ENCODE results near the gene MAGEB1. TPM values are rescaled to one million over a fixed set of nuclear protein-coding genes. Genes with fewer than 3 reads are reported as not detected.

MAGEB1 gene
- total RNA-seq, 6 experiments from 2014 or later: not detected

- ATAC-seq: no peak
- Histone ChIP-seq H3K4me3 (no peak overlapping the region), H3K27ac (no peak overlapping the region), H3K9me3 (no peaks in the 10 kb centered on the region), H3K27me3 (no peaks in the 10 kb centered on the region), H3K4me1 (no peaks in the 10 kb centered on the region), H3K36me3 (no peaks in the 10 kb centered on the region)
- WGBS (ENCODE audit: insufficient coverage, low coverage, low lambda C conversion rate, missing lambda C conversion rate): 50% methylated on average over 2 of the region's 4 CpGs
- intact Hi-C loops (cut with DNase I): no loop called here
- TF ChIP-seq CTCF (IDR thresholded peaks at IDR 0.05): no peak
- TF ChIP-seq POLR2A (IDR thresholded peaks at IDR 0.05): no peak
- no peak for DNase-seq
Observed at GRCh38 chrX:30219372-30219771, 27.6 kb upstream of the MAGEB1 start.

- ATAC-seq: no peak
- WGBS (ENCODE audit: insufficient coverage, low coverage, low lambda C conversion rate, missing lambda C conversion rate): 74% methylated on average over 5 of the region's 5 CpGs
- TF ChIP-seq POLR2A (IDR thresholded peaks at IDR 0.05) (no peak), CTCF (IDR thresholded peaks at IDR 0.05) (no peak)
- H3K36me3 ChIP-seq: no peaks in the 10 kb centered on the region
- no peaks in the 10 kb centered on the region for H3K4me1 ChIP-seq
- H3K9me3 ChIP-seq: no peaks in the 10 kb centered on the region
- DNase-seq: no peak
- H3K27ac ChIP-seq: no peak overlapping the region
- H3K27me3 ChIP-seq: no peaks in the 10 kb centered on the region
- no peak overlapping the region for H3K4me3 ChIP-seq
- intact Hi-C loops (cut with DNase I): no loop called here
Observed at GRCh38 chrX:30220661-30221060, 26.3 kb upstream of the MAGEB1 start.

DNA sequence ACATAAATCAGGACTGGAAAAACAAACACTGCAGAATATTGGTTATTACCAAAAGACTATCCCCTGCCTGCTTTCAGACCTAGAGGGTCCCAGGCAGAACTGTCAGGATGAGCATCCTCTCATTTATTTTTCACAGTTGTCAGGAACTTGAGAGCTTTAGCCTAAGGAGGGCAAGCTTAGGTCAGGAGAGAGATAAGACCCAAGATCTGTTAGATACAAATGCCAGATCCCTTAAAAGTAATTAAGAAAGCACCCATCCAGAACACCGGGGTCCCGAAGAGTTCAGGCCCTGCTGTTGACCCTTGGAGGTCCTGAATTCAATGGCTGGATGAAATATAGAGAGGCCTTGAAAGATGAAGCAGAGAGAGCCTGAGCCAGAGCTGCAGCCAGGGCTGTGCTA lies 22.4 kb upstream of the MAGEB1 start:
- no peaks in the 10 kb centered on the region for H3K27me3 ChIP-seq
- DNase-seq: no peak
- H3K9me3 ChIP-seq: no peaks in the 10 kb centered on the region
- H3K27ac ChIP-seq: no peak overlapping the region
- WGBS (ENCODE audit: insufficient coverage, low coverage, low lambda C conversion rate, missing lambda C conversion rate): no CpG with 5 or more reads among the region's 2 CpGs
- ATAC-seq: no peak
- no peaks in the 10 kb centered on the region for H3K36me3 ChIP-seq
- intact Hi-C loops (cut with DNase I): no loop called here
- TF ChIP-seq POLR2A (IDR thresholded peaks at IDR 0.05) (no peak), CTCF (IDR thresholded peaks at IDR 0.05) (no peak)
- no peaks in the 10 kb centered on the region for H3K4me1 ChIP-seq
- no peak overlapping the region for H3K4me3 ChIP-seq

DNA sequence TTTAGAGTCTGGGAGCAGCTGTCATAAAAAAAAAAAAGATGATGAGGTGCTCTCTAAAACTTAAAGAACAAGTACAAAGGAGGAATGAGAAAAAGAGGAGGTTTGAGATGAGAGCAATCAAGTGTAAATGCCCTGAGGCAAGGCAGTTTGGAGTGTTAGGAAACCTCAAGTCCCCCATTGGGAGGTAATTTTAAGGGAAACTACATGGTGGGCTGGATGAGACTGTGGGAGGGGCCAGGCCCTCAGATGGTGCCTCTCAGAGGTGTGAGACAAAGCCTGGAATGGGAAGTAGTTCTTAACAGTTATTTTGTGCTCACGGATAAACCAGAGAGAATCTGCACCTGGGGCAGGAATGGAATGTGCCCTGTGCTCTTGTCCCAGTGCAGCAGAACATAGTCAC lies 18.4 kb upstream of the MAGEB1 start:
- Histone ChIP-seq H3K4me3 (no peak overlapping the region), H3K9me3 (no peaks in the 10 kb centered on the region), H3K27ac (no peak overlapping the region), H3K27me3 (no peaks in the 10 kb centered on the region), H3K4me1 (no peaks in the 10 kb centered on the region), H3K36me3 (no peaks in the 10 kb centered on the region)
- ATAC-seq (no peak), DNase-seq (no peak)
- intact Hi-C loops (cut with DNase I): no loop called here
- WGBS (ENCODE audit: insufficient coverage, low coverage, low lambda C conversion rate, missing lambda C conversion rate): 20% methylated on average over 1 of the region's 1 CpG
- TF ChIP-seq CTCF (IDR thresholded peaks at IDR 0.05) (no peak), POLR2A (IDR thresholded peaks at IDR 0.05) (no peak)

DNA sequence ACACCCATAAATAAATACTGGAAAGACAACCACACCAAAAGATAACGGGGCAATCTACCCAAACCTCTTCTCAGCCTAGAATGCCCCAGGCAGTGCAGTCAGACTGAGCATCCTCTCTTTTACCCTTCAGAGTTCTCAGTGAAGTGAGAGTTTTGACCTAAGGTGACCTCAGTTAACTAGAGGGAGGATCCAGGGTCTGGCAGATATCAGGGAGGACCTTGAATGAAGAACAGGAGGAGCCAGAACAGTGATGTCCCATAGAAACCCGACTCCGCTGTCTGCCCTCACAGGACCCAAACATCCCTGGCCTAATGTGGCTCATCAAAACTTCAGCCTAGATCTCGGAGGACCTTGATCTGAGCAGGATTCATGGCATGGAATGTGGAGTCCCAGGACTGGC lies 16.6 kb upstream of the MAGEB1 start, which contains the start of gene MAGEB3:
TSS of gene MAGEB3 (plus strand) at position 263 of the 400 bp plus-strand sequence. CDS start 5,268 bp downstream, outside the sequence.
- H3K4me3 ChIP-seq: no peak within 1 kb of the TSS
- no peak within 1 kb of the TSS for H3K27ac ChIP-seq
- no peaks in the 10 kb centered on the region for H3K9me3 ChIP-seq
- ATAC-seq (no peak), DNase-seq (no peak)
- intact Hi-C loops (cut with DNase I): no loop called here
- no peak for TF ChIP-seq CTCF (IDR thresholded peaks at IDR 0.05)
- TF ChIP-seq POLR2A (IDR thresholded peaks at IDR 0.05): no peak
- H3K4me1 ChIP-seq: no peaks in the 10 kb centered on the region
- WGBS (ENCODE audit: insufficient coverage, low coverage, low lambda C conversion rate, missing lambda C conversion rate): 61% methylated on average over 4 of the region's 4 CpGs
- no peaks in the 10 kb centered on the region for H3K36me3 ChIP-seq
- H3K27me3 ChIP-seq: no peaks in the 10 kb centered on the region

All from right lobe of liver (tissue), 6 donors.